ENCODE data around the gene NEU3.

DNA sequence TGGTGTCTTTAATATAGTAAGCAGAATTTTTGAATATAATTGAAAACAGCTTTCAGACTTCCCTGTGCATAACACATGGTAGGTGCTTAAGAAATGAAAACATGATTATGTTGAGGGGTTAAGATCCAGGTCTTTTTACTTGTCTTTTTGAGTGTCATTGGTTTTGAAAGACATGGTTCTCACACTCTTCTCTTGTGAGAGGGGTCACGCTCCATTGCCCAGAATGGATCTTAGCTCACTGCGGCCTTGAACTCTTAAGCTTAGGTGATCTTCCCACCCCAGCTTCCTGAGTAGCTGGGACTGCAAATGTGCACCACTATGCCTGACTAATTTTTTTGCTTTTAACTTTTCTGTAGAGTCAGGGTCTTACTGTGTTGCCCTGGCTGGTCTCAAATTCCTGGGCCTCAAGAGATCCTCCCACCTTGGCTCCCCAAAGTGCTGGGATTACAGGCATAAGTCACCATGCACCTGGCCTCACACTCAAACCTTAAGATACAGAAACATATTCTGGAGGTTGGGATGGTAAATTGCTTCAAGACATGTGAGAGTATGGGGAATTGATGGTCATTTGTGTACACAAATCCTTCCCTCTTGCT is 38.3 kb upstream of the NEU3 start:
- TF ChIP-seq, protein P1, sequence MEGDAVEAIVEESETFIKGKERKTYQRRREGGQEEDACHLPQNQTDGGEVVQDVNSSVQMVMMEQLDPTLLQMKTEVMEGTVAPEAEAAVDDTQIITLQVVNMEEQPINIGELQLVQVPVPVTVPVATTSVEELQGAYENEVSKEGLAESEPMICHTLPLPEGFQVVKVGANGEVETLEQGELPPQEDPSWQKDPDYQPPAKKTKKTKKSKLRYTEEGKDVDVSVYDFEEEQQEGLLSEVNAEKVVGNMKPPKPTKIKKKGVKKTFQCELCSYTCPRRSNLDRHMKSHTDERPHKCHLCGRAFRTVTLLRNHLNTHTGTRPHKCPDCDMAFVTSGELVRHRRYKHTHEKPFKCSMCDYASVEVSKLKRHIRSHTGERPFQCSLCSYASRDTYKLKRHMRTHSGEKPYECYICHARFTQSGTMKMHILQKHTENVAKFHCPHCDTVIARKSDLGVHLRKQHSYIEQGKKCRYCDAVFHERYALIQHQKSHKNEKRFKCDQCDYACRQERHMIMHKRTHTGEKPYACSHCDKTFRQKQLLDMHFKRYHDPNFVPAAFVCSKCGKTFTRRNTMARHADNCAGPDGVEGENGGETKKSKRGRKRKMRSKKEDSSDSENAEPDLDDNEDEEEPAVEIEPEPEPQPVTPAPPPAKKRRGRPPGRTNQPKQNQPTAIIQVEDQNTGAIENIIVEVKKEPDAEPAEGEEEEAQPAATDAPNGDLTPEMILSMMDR (conservative IDR thresholded peaks at IDR 0.05; ENCODE audit: low read length): no peak
- no peak for TF ChIP-seq EZH2phosphoT487 (IDR thresholded peaks at IDR 0.05; ENCODE audit: borderline replicate concordance, low read depth, low read length)

Data from OCI-LY7 (cell line).